Right lobe of liver (tissue), 6 donors: ENCODE measurements around the gene CLEC16A. TPM values are rescaled to one million over a fixed set of nuclear protein-coding genes. Genes with fewer than 3 reads are reported as not detected.

Experiments used
- ATAC-seq, 4 donors: fragments of 200-7000 bp; cut with Tn5 transposase; one replicate each; pipeline ENCODE4 v1.9.1; 2020; ENCODE audit warnings: mild to moderate bottlenecking in 4 of 4, moderate library complexity in 4 of 4
- DNase-seq, 3 donors: peaks; one replicate each; pipeline ENCODE4 v3.0.0-alpha.2; 2020
- H3K27ac ChIP-seq, 3 donors: fragments of 200-600 bp; one replicate each; pipeline ENCODE4 v1.8.0; 2022
- H3K27me3 ChIP-seq, 2 donors: fragments of 200-600 bp; one replicate each; pipeline ENCODE4 v1.8.0; 2022
- H3K36me3 ChIP-seq, 4 donors: fragments of 200-600 bp; sonication (generic) in 1 of 4; one replicate each; pipeline versions ENCODE4 v1.5.1 to v1.8.0; 2017 to 2022; ENCODE audit warnings: control low read depth in 1 of 4
- H3K4me1 ChIP-seq, 4 donors: fragments of 200-600 bp; sonication (generic) in 1 of 4; one replicate each; pipeline versions ENCODE4 v1.5.1 to v1.8.0; 2017 to 2022; ENCODE audit warnings: control low read depth in 1 of 4
- H3K4me3 ChIP-seq, 3 donors: fragments of 200-600 bp; one replicate each; pipeline ENCODE4 v1.8.0; 2022
- H3K9me3 ChIP-seq, 4 donors: fragments of 200-600 bp; sonication (generic) in 1 of 4; one replicate each; pipeline versions ENCODE4 v1.5.1 to v1.8.0; 2017 to 2022; ENCODE audit warnings: control low read depth in 1 of 4
- CTCF ChIP-seq, 4 donors: fragments of 200-600 bp in 3 of 4; fragments of 450-650 bp in 1 of 4; IDR thresholded peaks; one replicate each; pipeline versions ENCODE4 v1.5.1 to v1.8.0; 2016 to 2022; ENCODE audit warnings: antibody characterized with exemption in 4 of 4, mild to moderate bottlenecking in 2 of 4
- POLR2A ChIP-seq: fragments of 450-650 bp; IDR thresholded peaks from one replicate; pipeline ENCODE4 v1.6.1; 2017; ENCODE audit warnings: antibody characterized with exemption, mild to moderate bottlenecking
- WGBS: methylation state at CpG from one replicate; pipeline ENCODE4 v1.1.6; 2018; ENCODE audit warnings: low coverage, low lambda C conversion rate; ENCODE audit not compliant: insufficient coverage; ENCODE audit errors: missing lambda C conversion rate; 5-methylcytosine and 5-hydroxymethylcytosine counted together
- intact Hi-C, 2 donors: fragments of 100-400 bp; cut with DNase I; formaldehyde crosslinking; loops; one replicate each; pipeline versions ENCODE4 v1.11.2 to v1.14.1; 2022
- total RNA-seq, 6 experiments: library from RNA; depleted of rRNA in 2 of 6; stranded (reverse); fragments of >200 nt in 2 of 6; fragmentation: NEBNext Ultra II Directional in 3 of 6; extraction: Animal tissue kit (Norgen Biotek cat#: 25700) in 3 of 6; gene quantifications; one replicate each; pipeline versions ENCODE4 v1.1.0 to v1.2.4, GENCODE V29; 2016 to 2023
- donor health status: DM: no; HTN: yes; CAD: no.
- donor health status: DM: no; HTN: no; CAD: no.
- donor health status: DM: no; HTN: no; CAD: no.
- donor health status: DM: no; HTN: yes; CAD: no.
- donor health status: DM: no; HTN: yes; CAD: no.

The CLEC16A gene
- total RNA-seq, 6 experiments from 2014 or later: 15.2 to 25.9 (median 19.8) TPM

GRCh38 chr16:11121083-11121608 lies 176.8 kb downstream of the CLEC16A start:
- ATAC-seq (no peak), DNase-seq (no peak)
- Histone ChIP-seq H3K36me3 (peaks cover 0 to 19% (median 6%) of the 10 kb centered on the region in 4 donors), H3K4me1 (no peaks in the 10 kb centered on the region), H3K27ac (no peak overlapping the region), H3K27me3 (no peaks in the 10 kb centered on the region), H3K4me3 (no peak overlapping the region), H3K9me3 (no peaks in the 10 kb centered on the region)
- TF ChIP-seq POLR2A (no peak), CTCF (IDR thresholded peaks at IDR 0.05) (no peak)
- intact Hi-C loops: no loop called here
- WGBS: 80% methylated on average over 6 of the region's 8 CpGs

- no peaks in the 10 kb centered on the region for H3K4me1 ChIP-seq
- no peak overlapping the region for H3K4me3 ChIP-seq
- no peak for ATAC-seq
- TF ChIP-seq CTCF (IDR thresholded peaks at IDR 0.05): no peak
- no peak for TF ChIP-seq POLR2A
- intact Hi-C loops: no loop called here
- no peaks in the 10 kb centered on the region for H3K27me3 ChIP-seq
- H3K27ac ChIP-seq: no peak overlapping the region
- DNase-seq: no peak
- peaks cover 0 to 21% (median 8%) of the 10 kb centered on the region in 4 donors for H3K36me3 ChIP-seq
- H3K9me3 ChIP-seq: no peaks in the 10 kb centered on the region
- 86% methylated on average over 8 of the region's 8 CpGs for WGBS
These were observed 177.7 kb downstream of the CLEC16A start for GRCh38 chr16:11121914-11122692.

GRCh38 chr16:11123666-11124065 lies 179.3 kb downstream of the CLEC16A start:
- ATAC-seq (no peak), DNase-seq (no peak)
- Histone ChIP-seq H3K4me1 (peaks cover 0 to 12% (median 2%) of the 10 kb centered on the region in 4 donors), H3K9me3 (no peaks in the 10 kb centered on the region), H3K27ac (no peak overlapping the region), H3K27me3 (no peaks in the 10 kb centered on the region), H3K36me3 (peaks cover 0 to 21% (median 8%) of the 10 kb centered on the region in 4 donors), H3K4me3 (no peak overlapping the region)
- WGBS: 100% methylated on average over 5 of the region's 11 CpGs
- no peak for TF ChIP-seq POLR2A
- no peak for TF ChIP-seq CTCF (IDR thresholded peaks at IDR 0.05)
- intact Hi-C loops: no loop called here

GRCh38 chr16:11125936-11126335 lies 181.6 kb downstream of the CLEC16A start:
- no peak overlapping the region for H3K4me3 ChIP-seq
- 98% methylated on average over 15 of the region's 17 CpGs for WGBS
- intact Hi-C loops: no loop called here
- ATAC-seq: no peak
- H3K27ac ChIP-seq: no peak overlapping the region
- H3K4me1 ChIP-seq: peaks cover 0 to 22% (median 2%) of the 10 kb centered on the region in 4 donors
- TF ChIP-seq POLR2A: no peak
- TF ChIP-seq CTCF (IDR thresholded peaks at IDR 0.05): no peak
- H3K36me3 ChIP-seq: peaks cover 0 to 19% (median 7%) of the 10 kb centered on the region in 4 donors
- H3K27me3 ChIP-seq: no peaks in the 10 kb centered on the region
- H3K9me3 ChIP-seq: no peaks in the 10 kb centered on the region
- no peak for DNase-seq
